PC-9 (cell line): ENCODE results near the gene ABTB2.

Experiments
- EZH2 ChIP-seq: fragments of 200-600 bp; sonication (generic); IDR thresholded peaks from 2 replicates; pipeline ENCODE4 v1.8.0; 2017; ENCODE audit warnings: antibody characterized with exemption, low read depth
- TF ChIP-seq, protein P1 (sequence below): fragments of 200-600 bp; sonication (generic); conservative IDR thresholded peaks from 2 replicates; pipeline ENCODE4 v1.6.1; 2017; ENCODE audit warnings: mixed run types, antibody characterized with exemption, mild to moderate bottlenecking, moderate library complexity

DNA sequence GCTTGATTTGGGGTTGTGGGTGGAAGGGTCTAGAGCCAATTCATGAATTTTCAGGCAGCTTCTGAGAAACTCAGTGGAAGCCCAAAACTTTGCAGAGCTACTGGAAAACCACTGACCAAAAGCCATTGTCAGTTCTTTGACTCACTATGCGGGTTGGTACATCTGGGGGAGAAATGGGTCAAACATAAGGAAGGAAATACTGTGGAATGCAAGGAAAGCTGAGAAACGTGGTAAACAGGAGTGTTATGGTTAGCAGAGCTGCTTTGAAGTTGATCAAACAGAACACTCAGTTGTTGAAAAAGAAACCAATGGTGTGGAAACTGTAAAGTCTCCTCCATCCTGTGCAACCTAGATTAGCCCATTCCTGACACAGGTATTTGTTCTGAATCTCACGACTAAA, 6.3 kb upstream of the ABTB2 start:
- no peak for TF ChIP-seq EZH2
- TF ChIP-seq, protein P1, sequence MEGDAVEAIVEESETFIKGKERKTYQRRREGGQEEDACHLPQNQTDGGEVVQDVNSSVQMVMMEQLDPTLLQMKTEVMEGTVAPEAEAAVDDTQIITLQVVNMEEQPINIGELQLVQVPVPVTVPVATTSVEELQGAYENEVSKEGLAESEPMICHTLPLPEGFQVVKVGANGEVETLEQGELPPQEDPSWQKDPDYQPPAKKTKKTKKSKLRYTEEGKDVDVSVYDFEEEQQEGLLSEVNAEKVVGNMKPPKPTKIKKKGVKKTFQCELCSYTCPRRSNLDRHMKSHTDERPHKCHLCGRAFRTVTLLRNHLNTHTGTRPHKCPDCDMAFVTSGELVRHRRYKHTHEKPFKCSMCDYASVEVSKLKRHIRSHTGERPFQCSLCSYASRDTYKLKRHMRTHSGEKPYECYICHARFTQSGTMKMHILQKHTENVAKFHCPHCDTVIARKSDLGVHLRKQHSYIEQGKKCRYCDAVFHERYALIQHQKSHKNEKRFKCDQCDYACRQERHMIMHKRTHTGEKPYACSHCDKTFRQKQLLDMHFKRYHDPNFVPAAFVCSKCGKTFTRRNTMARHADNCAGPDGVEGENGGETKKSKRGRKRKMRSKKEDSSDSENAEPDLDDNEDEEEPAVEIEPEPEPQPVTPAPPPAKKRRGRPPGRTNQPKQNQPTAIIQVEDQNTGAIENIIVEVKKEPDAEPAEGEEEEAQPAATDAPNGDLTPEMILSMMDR: no peak
